ENCODE measurements around the gene KRT17. TPM values are rescaled to one million over a fixed set of nuclear protein-coding genes. Genes with fewer than 3 reads are reported as not detected.

KRT17 gene
- total RNA-seq (2014; rRNA removed; shearing (Covaris generic)), result 286 and 297 TPM in 2 replicates

DNA sequence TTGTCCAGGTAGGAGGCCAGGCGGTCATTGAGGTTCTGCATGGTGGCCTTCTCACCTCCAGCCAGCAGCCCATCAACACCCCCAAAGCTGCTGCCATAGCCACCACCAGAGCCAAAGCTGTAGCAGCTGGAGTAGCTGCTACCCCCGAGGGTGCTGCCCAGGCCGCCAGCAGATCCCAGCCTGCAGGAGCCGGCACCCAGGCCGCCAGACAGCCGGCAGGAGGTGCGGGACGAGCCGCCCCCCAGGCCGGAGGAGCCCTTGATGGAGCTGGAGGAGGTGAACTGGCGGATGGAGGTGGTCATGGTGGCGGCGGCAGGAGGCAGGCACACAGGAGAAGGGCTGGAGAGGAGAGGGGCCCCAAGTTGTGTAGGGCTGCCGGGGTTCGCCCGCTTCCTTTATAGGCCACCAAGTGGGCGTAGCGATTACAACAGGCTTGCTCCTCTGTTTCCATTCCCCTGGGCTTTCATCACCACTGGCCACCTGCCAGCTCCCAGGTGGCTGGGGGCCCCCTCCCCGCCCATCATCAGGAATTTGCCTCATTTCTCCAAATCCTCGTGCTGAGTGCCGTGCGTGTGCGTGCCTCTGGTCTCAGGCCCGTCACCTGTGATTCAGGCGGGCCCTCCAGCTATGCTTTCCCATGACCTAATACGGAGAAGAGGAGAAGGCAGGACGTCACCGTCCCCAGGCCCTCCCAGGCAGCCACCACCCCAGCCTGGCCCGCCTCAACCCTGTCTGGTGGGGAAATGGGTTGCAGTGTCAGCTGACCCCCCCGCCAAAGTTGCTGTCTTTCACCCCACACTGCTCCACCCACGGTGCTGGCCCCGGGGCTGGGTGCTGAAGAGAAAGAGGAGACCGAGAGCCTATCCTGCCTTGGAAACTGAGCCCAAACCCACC lies at the start of gene KRT17:
Gene KRT17 (minus strand): TSS at position 368 of the 894 bp plus-strand sequence. CDS start 66 bp downstream, at position 302.
- DNase-seq (ENCODE audit: low spot score), result peak; percentile 77

- DNase-seq (ENCODE audit: low spot score), result no peak
Observed at GRCh38 chr17:41672153-41672552, 47.8 kb upstream of the KRT17 start.

DNA sequence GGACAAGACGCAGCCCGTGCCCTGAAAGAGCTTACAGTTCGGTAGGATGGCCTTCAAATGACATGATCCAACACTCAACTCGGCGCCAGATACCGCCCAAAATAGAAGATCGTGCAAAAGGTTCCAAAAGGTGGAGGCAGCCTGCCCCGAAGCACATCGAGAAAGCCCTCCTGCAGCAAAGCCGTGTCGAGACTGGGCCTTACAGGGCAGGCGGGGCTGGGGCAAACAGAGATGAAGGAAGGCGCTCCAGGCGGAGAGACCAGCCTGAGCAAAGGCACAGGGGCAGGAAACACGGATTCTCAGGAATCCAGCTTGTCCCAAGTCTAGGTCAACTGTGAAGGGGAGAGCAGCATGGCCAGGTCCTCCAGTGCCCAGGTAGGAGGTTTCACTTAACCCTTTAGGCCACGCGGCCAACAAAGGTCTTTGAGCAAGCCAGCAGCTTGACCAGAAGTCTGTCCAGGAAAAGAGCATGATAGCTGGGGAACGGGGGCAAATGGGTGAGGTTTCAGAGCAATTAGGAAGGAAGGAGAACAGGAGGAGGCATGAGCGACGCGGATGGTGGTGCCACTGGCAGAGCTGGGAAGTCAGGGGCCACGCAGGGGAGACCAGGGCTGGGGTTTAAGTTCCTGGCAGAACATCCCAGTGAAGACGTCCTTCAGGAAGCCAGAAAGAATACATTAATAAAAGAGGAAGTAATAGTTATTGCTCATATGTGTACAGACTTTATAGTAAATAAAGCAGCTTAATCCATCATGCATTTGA lies 43.1 kb upstream of the KRT17 start:
- no peak for DNase-seq (ENCODE audit: low spot score)

DNA sequence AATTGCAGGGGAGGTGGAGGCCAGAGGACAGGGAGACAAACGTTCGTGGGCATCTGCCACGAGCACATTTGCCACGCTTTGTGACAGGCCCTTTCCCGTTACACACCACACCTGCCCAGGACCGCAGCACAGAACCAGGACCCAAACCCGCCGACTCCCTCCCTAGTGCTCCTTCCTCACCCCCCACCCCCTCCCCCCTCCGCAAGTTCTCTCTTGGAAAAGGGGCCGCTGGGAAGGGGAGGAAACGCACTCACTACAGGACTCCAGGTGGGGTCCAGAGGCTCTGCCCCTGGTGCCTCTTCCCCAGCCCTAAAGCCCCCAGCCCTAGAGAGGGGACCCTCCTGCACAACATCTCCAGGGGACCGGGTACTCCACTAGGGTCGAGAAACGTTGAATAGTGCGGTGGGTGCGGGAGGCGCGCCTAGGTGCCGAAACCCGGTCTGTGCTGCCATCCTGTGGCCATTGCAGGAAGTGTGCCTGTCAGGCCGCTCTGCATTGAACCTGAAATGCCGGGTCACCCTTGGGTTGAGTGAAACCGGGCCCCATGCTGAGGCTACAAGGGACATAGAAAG lies 42.4 kb upstream of the KRT17 start:
- DNase-seq (ENCODE audit: low spot score), result peak; percentile 86

DNA sequence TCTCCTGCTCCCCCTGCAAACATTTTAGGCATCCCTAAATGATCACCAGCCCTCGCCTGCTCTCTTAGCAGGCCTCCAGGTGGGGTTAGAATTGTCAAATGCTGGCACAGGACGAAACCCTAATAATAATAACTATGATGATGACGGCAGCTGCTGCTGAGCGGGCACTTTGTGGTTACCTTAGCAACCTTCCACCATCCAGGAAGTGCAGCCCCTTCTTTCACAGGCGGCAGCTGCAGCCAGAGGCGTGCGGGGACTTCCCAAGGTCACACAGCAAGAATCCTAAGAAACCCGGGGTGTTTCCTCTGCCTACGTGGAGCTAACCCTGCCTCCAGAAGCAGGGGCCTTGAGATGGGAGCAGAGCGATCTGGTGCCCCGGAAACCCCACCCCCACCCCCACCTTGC lies 41.9 kb upstream of the KRT17 start:
- DNase-seq (ENCODE audit: low spot score), result no peak

DNA sequence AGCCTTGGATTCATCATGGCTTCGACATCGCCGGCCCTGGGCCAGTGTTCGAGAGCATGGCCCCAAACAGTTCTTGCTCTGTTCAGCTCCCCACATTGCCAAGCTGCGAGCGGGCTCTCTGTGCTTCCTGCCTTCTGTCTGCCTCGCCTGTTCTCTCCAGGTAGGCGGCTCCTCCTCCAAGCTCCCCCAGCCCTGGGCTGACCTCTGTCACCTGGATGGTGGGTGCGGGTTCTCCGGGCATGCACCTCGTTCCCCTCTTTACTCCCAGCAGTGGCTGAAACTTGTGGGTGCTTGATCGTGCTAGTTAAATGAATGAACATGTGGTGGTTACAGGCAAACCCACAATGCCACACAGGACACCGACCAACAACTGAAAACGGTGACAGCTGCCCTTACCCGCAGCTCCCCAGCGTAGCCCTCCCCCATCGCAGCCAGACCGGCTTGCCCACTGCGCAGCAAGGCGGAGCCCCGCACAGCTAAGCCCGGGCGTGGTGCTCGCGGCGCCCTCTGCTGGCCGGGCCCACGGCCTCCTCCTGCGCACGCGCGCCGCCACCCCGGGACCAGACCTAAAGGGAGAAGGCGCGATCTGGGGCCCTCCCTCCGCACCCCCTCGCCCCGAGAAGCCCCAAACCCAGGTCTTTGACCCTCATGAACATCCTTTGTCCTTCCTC lies 41.3 kb upstream of the KRT17 start:
- peak; percentile 90 for DNase-seq (ENCODE audit: low spot score)

DNA sequence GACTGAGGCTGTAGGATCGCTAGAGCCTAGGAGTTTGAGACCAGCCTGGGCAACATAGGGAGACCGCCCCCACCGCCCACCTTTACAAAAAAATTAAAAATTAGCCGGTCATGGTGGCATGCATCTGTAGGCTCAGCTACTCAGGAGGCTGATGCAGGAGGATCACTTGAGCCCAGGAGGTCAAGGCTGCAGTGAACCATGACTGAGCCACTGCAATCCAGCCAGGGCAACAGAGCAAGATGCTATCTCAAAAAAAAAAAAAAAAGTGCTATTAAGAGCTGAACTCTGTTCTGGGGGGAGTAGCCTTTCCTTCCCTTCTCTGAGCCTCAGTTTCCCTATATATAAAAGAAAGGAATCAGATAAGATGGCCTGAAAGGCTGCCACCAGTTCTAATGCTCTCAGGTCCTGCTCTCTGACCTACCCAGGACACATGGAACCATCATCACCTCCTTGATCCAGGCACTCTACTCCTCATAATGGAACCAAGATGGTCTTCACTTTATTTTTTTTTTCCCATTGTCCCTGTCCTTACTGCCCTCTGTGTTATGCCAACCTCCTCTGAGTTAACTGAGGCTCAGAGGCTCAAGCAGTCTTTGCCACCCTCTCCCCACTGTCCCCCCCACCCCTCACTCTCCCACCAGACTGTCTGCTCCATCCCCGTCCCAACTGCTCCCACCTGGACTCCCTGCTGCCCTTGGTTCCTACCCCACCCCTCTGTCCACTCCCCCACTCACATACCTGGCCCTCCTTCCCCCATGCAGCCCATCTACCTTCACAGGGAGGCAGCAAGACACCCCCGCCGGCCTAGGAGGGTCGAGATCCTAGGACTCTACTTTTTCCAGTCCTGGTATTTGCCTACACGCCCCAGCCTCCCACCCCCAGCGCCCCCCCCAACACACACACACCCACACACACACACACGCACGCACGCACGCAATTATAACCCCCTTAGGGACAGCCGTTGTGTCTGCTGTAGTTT lies 40.5 kb upstream of the KRT17 start:
- no peak for DNase-seq (ENCODE audit: low spot score)

GRCh38 chr17:41664172-41664457 lies 39.7 kb upstream of the KRT17 start:
- no peak for DNase-seq (ENCODE audit: low spot score)

DNA sequence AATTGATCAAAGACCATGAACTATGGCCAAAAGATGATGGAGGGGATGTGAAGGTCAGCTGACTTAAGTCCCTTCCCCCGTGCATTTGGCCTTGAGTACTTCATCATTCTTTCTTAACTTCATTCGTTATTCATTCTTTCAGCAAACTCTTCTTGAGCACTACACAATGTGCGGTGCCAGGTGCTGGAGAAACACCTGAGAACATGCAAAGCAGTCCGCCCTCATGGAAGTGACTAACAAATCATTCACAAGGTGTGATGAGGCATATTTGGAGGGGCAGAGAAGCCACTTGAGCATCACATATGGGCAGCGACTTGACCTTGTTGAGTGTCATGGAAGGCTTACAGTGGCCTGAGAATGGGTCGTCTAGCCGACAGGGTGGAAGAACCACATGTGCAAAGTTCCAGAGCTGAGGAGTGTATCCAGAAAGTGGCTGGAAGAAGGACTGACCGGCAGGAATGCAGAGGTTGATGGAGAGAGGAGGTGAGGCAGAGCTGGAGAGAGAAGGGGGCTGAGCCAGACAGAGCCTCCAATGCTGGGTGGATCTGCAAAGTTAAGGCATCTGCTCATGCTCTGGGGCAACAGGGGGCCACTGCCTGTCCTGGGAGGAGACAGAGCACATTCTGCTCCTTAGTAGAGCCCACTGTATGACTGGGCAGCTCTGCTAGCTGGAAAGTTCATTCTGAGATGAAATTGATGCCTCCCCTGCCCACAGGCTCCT lies 39.2 kb upstream of the KRT17 start:
- no peak for DNase-seq (ENCODE audit: low spot score)

DNA sequence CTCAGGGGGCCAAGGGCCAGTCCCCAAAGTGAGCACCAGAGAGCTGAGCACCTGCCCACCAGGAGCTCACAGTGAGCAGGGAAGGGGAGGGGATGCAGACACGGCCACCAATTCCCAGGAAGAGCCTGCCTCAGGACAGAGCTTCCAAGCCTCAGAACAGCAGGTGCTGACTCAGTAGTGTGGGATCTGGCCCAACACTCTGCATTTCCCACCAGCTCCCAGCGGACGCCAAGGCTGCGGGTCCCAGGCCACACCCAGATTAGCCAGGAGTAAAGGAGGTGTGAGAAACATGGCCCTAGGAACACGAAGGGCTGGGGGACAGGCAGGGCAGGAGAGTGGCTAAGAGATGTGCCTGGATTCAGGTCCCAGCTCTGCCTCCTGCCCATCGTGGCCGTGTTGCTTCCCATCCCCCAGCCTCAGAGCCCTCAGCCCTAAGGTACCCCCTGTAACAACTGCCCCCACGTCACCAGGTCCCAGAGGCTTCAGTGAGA lies 35.9 kb upstream of the KRT17 start:
- DNase-seq (ENCODE audit: low spot score), result no peak

GRCh38 chr17:41659427-41660212 lies 35.2 kb upstream of the KRT17 start:
- no peak for DNase-seq (ENCODE audit: low spot score)

- no peak for DNase-seq (ENCODE audit: low spot score)
Observed at GRCh38 chr17:41658846-41659245, 34.5 kb upstream of the KRT17 start.

DNA sequence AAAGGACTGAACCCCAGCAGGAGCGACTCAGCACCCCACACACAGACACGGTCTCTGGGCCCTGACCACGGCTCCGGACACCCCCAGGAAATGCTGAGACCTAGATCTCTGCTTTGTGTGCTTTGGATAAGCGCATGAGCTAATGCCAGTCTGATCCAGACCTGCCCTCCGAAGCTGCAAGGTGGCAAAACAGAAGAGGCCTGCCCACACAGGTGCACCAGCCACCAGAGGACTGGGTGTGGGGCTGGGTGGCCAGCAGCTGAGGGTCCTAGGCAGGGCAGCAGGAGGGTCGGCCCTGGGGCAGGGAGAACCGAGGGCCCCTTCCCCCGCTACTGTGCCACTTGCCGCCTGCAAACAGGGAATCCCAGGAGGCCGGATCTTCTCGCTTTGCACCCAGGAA lies 33.6 kb upstream of the KRT17 start:
- no peak for DNase-seq (ENCODE audit: low spot score)

GRCh38 chr17:41657176-41657754 lies 32.9 kb upstream of the KRT17 start:
- no peak for DNase-seq (ENCODE audit: low spot score)

- no peak for DNase-seq (ENCODE audit: low spot score)
Observed at GRCh38 chr17:41656249-41657023, 32.1 kb upstream of the KRT17 start.

- peak; percentile 98 for DNase-seq (ENCODE audit: low spot score)
Observed at GRCh38 chr17:41655611-41656111, 31.3 kb upstream of the KRT17 start.

All from HT-29 (cell line).